MM.1S (cell line): ENCODE results near the gene EIF2D.

Experiments
- CTCF ChIP-seq: fragments of 300-600 bp; sonication (generic); IDR thresholded peaks from 2 replicates; pipeline ENCODE4 v1.5.1; 2016; ENCODE audit warnings: antibody characterized with exemption, low read length, mixed read lengths
- EZH2 ChIP-seq: fragments of 300-600 bp; sonication (generic); optimal IDR thresholded peaks from 2 replicates; pipeline ENCODE3; 2017; ENCODE audit warnings: low read depth, mild to moderate bottlenecking, antibody characterized with exemption, low read length, mixed read lengths
- EZH2phosphoT487 ChIP-seq: fragments of 300-600 bp; sonication (generic); IDR thresholded peaks from 2 replicates; pipeline ENCODE4 v1.6.1; 2018; ENCODE audit warnings: antibody characterized with exemption, low read length

GRCh38 chr1:206591226-206591625 is 21.0 kb downstream of the EIF2D start:
- TF ChIP-seq CTCF (no peak), EZH2 (no peak), EZH2phosphoT487 (no peak)
